GM18873 (cell line): ENCODE data around the gene LCN2.
"Not testable (repeated sequence)": the region's sequence is repeated elsewhere in the genome, so short reads cannot be mapped to it uniquely, and the experiment has no call there.

Experiments
- ATAC-seq: cut with Tn5 transposase; IDR thresholded peaks from one replicate; pipeline ENCODE4 v1.9.1; 2021; ENCODE audit warnings: mild to moderate bottlenecking, moderate library complexity, moderate number of reproducible peaks; ENCODE audit not compliant: unreplicated experiment, low FRiP score

The LCN2 gene

GRCh38 chr9:128127568-128127989, 21.7 kb upstream of the LCN2 start, which contains the start of gene PTGES2:
PTGES2 (minus strand) TSS chr9:128127729; CDS start chr9:128127717, 12 bp downstream.
- peak; percentile 27 for ATAC-seq

- ATAC-seq: peak; percentile 56
These were observed 21.0 kb upstream of the LCN2 start for GRCh38 chr9:128127990-128128835.

- ATAC-seq: no peak
These were observed 20.2 kb upstream of the LCN2 start for GRCh38 chr9:128128836-128129590.

GRCh38 chr9:128129976-128130590, 19.2 kb upstream of the LCN2 start:
- ATAC-seq: not testable (repeated sequence)

GRCh38 chr9:128130651-128131050, 18.6 kb upstream of the LCN2 start:
- not testable (repeated sequence) for ATAC-seq

GRCh38 chr9:128131346-128131745, 17.9 kb upstream of the LCN2 start:
- not testable (repeated sequence) for ATAC-seq

GRCh38 chr9:128132139-128132538, 17.1 kb upstream of the LCN2 start:
- not testable (repeated sequence) for ATAC-seq

- ATAC-seq: not testable (repeated sequence)
These were observed 13.7 kb upstream of the LCN2 start for GRCh38 chr9:128135561-128135960.

GRCh38 chr9:128136816-128137793, 12.1 kb upstream of the LCN2 start:
- ATAC-seq: no peak

- ATAC-seq: no peak
These were observed 11.3 kb upstream of the LCN2 start for GRCh38 chr9:128138001-128138400.

- ATAC-seq: no peak
These were observed 9.6 kb upstream of the LCN2 start for GRCh38 chr9:128139621-128140020.

GRCh38 chr9:128141604-128142003, 7.6 kb upstream of the LCN2 start:
- ATAC-seq: no peak

GRCh38 chr9:128142061-128142460, 7.2 kb upstream of the LCN2 start:
- no peak for ATAC-seq

- no peak for ATAC-seq
These were observed 6.7 kb upstream of the LCN2 start for GRCh38 chr9:128142596-128142995.

GRCh38 chr9:128143525-128144238, 5.6 kb upstream of the LCN2 start:
- no peak for ATAC-seq

- ATAC-seq: no peak
These were observed 4.7 kb upstream of the LCN2 start for GRCh38 chr9:128144239-128145181.

GRCh38 chr9:128145536-128145935, 3.7 kb upstream of the LCN2 start:
- no peak for ATAC-seq

- ATAC-seq: no peak
These were observed 3.3 kb upstream of the LCN2 start for GRCh38 chr9:128145951-128146351.
